Tibial nerve (tissue), 4 donors: ENCODE data around the gene ALK. TPM values are rescaled to one million over a fixed set of nuclear protein-coding genes. Genes with fewer than 3 reads are reported as not detected.
"Not testable (repeated sequence)": the region's sequence is repeated elsewhere in the genome, so short reads cannot be mapped to it uniquely, and the experiment has no call there.

Source experiments
- DNase-seq, 2 donors: peaks; one replicate each; pipeline ENCODE4 v3.0.0-alpha.2; 2019; ENCODE audit warnings: low spot score in 2 of 2
- H3K27ac ChIP-seq, 4 donors: fragments of 200-600 bp; sonication (generic) in 3 of 4; one replicate each; pipeline ENCODE4 v1.5.1; 2017 to 2019; ENCODE audit warnings: mild to moderate bottlenecking in 1 of 4
- H3K27me3 ChIP-seq, 2 donors: fragments of 200-600 bp; sonication (generic) in 1 of 2; one replicate each; pipeline versions ENCODE4 v1.5.1 to v1.6.0; 2017 to 2019
- H3K36me3 ChIP-seq, 3 donors: fragments of 200-600 bp; sonication (generic); one replicate each; pipeline ENCODE4 v1.5.1; 2018 to 2019
- H3K4me1 ChIP-seq, 4 donors: fragments of 200-600 bp; sonication (generic) in 3 of 4; one replicate each; pipeline ENCODE4 v1.5.1; 2017 to 2019
- H3K4me3 ChIP-seq, 4 donors: fragments of 200-600 bp; sonication (generic) in 3 of 4; one replicate each; pipeline ENCODE4 v1.5.1; 2017 to 2019; ENCODE audit warnings: mild to moderate bottlenecking in 1 of 4, moderate library complexity in 1 of 4
- H3K9me3 ChIP-seq, 4 donors: fragments of 200-600 bp; sonication (generic) in 3 of 4; one replicate each; pipeline ENCODE4 v1.5.1; 2017 to 2019
- EP300 ChIP-seq, 2 donors: sonication (generic); formaldehyde crosslinking; IDR thresholded peaks; one replicate each; pipeline ENCODE4 v1.6.1; 2017; ENCODE audit warnings: antibody characterized with exemption in 2 of 2, mild to moderate bottlenecking in 1 of 2
- POLR2A ChIP-seq, 2 donors: fragments of 450-650 bp; IDR thresholded peaks; one replicate each; pipeline ENCODE4 v1.6.1; 2017; ENCODE audit warnings: antibody characterized with exemption in 2 of 2, mild to moderate bottlenecking in 2 of 2, moderate library complexity in 2 of 2
- WGBS, 2 donors: methylation state at CpG; one replicate each; pipeline ENCODE4 v1.1.5; 2018; 5-methylcytosine and 5-hydroxymethylcytosine counted together
- total RNA-seq, 4 donors: library from RNA; depleted of rRNA; stranded (reverse); fragments of >200 nt; gene quantifications; one replicate each; pipeline ENCODE4 v1.1.0, GENCODE V29; 2016
- TF ChIP-seq, protein P1 (sequence below), 5 experiments: fragments of 200-600 bp in 3 of 5; fragments of 450-650 bp in 2 of 5; sonication (generic) in 3 of 5; IDR thresholded peaks; one replicate each; pipeline ENCODE4 v1.5.1; 2016 to 2019; ENCODE audit warnings: antibody characterized with exemption in 5 of 5, mild to moderate bottlenecking in 3 of 5, moderate library complexity in 2 of 5

ALK gene
- total RNA-seq, 4 donors from 2014 or later = 0.39 to 4.8 (median 0.66) TPM

DNA sequence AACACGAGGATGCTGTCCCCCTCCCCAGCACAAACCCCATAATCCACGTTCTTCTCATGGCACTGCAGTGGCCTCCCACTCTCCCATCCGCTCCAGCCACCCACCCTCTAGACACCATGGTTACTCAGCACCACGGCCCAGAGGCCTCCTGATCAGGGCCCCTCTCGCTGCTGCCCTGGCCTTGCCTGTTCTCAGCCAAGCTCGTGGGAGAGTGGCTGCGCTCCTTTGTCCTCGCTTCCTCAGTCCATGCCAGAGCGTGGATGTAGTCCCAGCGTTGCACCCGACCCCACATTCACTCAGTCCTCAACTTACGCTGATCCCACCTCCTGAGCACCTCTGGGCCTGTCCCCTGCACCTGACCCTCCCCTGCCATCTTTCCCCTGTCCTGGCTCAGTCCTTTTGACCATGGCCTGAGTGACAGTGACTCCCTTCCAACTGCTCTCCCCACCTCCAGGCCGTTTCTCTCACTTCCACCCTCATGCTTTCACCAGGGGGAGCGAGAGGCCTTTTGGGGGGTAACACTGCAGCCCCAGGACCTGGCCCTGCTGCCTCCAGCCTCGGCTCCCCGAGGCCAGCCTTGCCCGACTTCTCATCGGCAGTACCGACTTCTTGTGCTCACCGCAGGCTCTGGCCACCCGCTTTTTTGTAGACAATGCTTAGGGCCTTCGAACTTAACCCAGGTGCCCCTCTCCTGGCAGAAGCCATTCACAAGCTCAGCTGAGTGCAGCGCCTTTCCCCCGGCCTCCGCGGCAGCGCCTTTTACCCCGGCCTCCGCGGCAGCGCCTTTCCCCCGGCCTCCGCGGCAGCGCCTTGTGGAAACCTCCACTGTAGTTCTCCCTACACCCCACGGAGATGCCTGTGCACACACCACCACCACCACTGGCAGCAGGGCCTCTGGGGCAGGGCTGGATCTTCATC, 674.7 kb downstream of the ALK start:
- no peaks in the 10 kb centered on the region for H3K9me3 ChIP-seq
- H3K4me1 ChIP-seq = no peaks in the 10 kb centered on the region
- no peak for TF ChIP-seq EP300 (IDR thresholded peaks at IDR 0.05)
- no peak for TF ChIP-seq POLR2A (IDR thresholded peaks at IDR 0.05)
- TF ChIP-seq, protein P1, sequence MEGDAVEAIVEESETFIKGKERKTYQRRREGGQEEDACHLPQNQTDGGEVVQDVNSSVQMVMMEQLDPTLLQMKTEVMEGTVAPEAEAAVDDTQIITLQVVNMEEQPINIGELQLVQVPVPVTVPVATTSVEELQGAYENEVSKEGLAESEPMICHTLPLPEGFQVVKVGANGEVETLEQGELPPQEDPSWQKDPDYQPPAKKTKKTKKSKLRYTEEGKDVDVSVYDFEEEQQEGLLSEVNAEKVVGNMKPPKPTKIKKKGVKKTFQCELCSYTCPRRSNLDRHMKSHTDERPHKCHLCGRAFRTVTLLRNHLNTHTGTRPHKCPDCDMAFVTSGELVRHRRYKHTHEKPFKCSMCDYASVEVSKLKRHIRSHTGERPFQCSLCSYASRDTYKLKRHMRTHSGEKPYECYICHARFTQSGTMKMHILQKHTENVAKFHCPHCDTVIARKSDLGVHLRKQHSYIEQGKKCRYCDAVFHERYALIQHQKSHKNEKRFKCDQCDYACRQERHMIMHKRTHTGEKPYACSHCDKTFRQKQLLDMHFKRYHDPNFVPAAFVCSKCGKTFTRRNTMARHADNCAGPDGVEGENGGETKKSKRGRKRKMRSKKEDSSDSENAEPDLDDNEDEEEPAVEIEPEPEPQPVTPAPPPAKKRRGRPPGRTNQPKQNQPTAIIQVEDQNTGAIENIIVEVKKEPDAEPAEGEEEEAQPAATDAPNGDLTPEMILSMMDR (IDR thresholded peaks at IDR 0.05) = no peak
- H3K27me3 ChIP-seq = no peaks in the 10 kb centered on the region
- no peak overlapping the region for H3K27ac ChIP-seq
- H3K36me3 ChIP-seq = no peaks in the 10 kb centered on the region
- no peak for DNase-seq
- no peak overlapping the region for H3K4me3 ChIP-seq
- WGBS, 2 donors = 83 to 85% methylated on average over 36 of the region's 36 CpGs

DNA sequence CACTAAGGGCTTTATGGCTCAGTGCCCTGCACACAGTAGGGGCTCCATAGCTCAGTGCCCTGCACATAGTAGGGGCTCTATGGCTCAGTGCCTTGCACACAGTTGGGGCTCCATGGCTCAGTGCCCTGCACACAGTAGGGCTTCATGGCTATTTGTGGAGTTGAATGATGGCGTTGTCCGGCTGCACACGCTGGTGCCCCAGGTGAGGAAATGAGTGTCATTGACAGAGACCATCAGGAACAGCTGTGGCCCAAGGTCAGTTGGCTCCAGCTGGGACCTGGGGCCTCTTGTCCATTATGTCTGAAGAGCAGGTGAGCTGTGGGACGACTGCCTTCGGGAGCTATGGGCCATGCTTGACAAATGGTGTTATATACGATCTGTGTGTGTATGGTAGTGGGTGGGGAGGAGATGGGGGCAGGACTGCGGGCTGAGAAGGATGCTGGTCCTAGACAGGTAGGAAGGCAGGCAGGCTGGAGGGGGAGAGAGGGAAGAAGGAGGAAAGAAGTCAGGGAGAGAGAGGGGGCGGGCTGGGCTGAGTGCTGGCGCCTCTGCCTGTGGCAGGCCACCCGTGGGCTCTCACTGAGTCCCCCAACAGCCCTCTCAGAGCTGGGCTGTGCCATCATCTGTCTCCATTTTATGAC, 675.5 kb downstream of the ALK start:
- no peak for DNase-seq
- H3K27ac ChIP-seq = no peak overlapping the region
- H3K4me3 ChIP-seq = no peak overlapping the region
- H3K9me3 ChIP-seq = no peaks in the 10 kb centered on the region
- H3K4me1 ChIP-seq = no peaks in the 10 kb centered on the region
- H3K27me3 ChIP-seq = no peaks in the 10 kb centered on the region
- TF ChIP-seq POLR2A (IDR thresholded peaks at IDR 0.05) (no peak), EP300 (IDR thresholded peaks at IDR 0.05) (no peak)
- TF ChIP-seq, protein P1 (IDR thresholded peaks at IDR 0.05) = no peak
- WGBS, 2 donors = 75 to 76% methylated on average over 8 to 10 of the region's 10 CpGs
- H3K36me3 ChIP-seq = no peaks in the 10 kb centered on the region

DNA sequence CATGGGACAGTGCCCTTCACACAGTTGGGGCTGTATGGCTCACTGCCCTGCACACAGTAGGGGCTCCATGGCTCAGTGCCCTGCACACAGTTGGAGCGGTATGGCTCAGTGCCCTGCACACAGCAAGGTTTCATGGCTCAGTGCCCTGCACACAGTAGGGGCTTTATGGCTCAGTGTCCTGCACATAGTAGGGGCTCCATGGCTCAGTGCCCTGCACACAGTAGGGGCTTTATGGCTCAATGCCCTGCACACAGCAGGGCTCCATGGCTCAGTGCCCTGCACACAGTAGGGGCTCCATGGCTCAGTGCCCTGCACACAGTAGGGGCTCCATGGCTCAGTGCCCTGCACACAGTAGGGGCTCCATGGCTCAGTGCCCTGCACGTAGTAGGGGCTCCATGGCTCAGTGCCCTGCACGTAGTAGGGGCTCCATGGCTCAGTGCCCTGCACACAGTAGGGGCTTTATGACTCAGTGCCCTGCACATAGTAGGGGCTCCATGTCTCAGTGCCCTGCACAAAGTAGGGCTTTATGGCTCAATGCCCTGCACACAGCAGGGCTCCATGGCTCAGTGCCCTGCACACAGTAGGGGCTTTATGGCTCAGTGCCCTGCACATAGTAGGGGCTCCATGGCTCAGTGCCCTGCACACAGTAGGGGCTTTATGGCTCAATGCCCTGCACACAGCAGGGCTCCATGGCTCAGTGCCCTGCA, 676.2 kb downstream of the ALK start:
- H3K4me3 ChIP-seq, H3K36me3 ChIP-seq, H3K27me3 ChIP-seq, H3K4me1 ChIP-seq, H3K27ac ChIP-seq, H3K9me3 ChIP-seq, DNase-seq: not testable (repeated sequence)
- 100% methylated on average over 1 to 3 of the region's 3 CpGs for WGBS, 2 donors

DNA sequence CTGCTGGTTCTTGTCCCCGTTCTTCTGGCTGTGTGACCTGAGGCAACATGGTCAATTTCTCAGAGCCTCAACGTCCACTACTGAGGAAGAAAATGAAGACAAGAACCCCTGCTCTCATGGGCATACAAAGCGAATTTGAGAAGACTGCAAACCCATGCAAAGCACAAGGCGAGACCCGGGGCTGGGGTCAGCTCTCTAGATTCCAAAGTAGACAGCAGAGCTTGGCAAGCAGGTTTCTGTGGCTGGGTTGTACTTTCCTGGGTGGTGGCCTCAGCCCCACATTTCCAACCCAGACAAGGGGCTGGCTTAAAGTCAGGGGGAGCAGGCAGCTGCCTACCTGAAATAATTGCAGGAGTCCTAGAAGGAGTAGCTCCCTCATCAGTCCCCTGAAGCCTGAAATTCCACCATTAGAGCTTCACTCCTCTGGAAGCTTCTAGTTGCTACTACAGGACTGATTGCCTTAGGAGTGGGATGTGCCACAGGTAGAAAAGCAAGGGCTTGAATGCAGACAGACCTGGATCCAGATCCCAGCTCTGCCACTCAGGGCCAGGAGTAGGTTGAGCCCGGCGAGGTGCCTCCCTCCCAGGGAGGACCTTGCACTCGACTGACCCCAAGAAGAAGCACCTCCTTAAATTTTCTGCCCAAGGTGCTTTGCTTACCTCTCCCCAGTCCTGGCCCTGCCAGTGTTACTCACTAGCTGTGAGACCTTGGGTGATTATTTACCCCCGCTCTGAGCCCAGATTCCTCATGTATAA, 678.6 kb downstream of the ALK start:
- H3K27ac ChIP-seq = no peak overlapping the region
- no peaks in the 10 kb centered on the region for H3K36me3 ChIP-seq
- no peaks in the 10 kb centered on the region for H3K27me3 ChIP-seq
- DNase-seq = no peak
- H3K9me3 ChIP-seq = no peaks in the 10 kb centered on the region
- TF ChIP-seq EP300 (IDR thresholded peaks at IDR 0.05) (no peak), POLR2A (IDR thresholded peaks at IDR 0.05) (no peak)
- TF ChIP-seq, protein P1 (IDR thresholded peaks at IDR 0.05) = no peak
- no peaks in the 10 kb centered on the region for H3K4me1 ChIP-seq
- WGBS, 2 donors = 88 to 91% methylated on average over 9 of the region's 9 CpGs
- no peak overlapping the region for H3K4me3 ChIP-seq

DNA sequence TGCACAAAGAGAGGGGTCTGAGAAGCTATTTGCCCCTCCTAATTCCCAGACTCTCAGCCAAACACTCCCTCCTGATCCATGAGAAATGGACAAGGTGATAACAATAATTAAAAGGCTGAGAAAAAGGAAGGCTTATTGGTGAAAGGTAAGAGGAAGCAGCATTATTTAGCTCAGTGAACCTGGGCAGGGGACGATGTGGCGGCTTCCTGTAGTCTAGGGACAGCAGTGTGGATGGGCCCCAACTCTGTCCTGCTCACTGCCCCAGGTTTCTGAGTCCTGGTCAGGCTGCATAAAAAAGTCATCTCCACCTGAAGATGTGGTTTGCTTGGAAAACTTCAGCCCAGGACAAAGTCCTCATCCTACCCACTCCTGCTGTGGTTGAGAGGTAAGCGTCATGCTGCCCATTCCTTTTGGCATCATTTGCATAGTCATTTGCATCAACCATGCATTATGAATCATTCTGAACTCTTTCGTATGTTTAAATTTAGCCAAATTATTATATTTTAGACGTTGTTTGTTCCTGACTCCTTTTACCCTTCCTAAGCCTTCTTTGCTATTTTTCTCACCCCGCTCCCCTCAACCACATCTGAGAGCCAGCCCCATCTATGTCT, 679.3 kb downstream of the ALK start:
- H3K9me3 ChIP-seq = no peaks in the 10 kb centered on the region
- H3K27ac ChIP-seq = no peak overlapping the region
- 85 to 90% methylated on average over 6 of the region's 6 CpGs for WGBS, 2 donors
- no peaks in the 10 kb centered on the region for H3K36me3 ChIP-seq
- no peak for DNase-seq
- H3K4me3 ChIP-seq = no peak overlapping the region
- TF ChIP-seq POLR2A (IDR thresholded peaks at IDR 0.05) (no peak), EP300 (IDR thresholded peaks at IDR 0.05) (no peak)
- TF ChIP-seq, protein P1 (IDR thresholded peaks at IDR 0.05) = no peak
- no peaks in the 10 kb centered on the region for H3K27me3 ChIP-seq
- no peaks in the 10 kb centered on the region for H3K4me1 ChIP-seq
